NCI-H510A (cell line): Measurements from ENCODE around the gene ARL2.
"Not testable (repeated sequence)": the region's sequence is repeated elsewhere in the genome, so short reads cannot be mapped to it uniquely, and the experiment has no call there.

ENCODE experiments used
- DNase-seq: peaks from one replicate; lab custom pipeline; 2025; lab: John Stamatoyannopoulos, UW

ARL2 gene

DNA sequence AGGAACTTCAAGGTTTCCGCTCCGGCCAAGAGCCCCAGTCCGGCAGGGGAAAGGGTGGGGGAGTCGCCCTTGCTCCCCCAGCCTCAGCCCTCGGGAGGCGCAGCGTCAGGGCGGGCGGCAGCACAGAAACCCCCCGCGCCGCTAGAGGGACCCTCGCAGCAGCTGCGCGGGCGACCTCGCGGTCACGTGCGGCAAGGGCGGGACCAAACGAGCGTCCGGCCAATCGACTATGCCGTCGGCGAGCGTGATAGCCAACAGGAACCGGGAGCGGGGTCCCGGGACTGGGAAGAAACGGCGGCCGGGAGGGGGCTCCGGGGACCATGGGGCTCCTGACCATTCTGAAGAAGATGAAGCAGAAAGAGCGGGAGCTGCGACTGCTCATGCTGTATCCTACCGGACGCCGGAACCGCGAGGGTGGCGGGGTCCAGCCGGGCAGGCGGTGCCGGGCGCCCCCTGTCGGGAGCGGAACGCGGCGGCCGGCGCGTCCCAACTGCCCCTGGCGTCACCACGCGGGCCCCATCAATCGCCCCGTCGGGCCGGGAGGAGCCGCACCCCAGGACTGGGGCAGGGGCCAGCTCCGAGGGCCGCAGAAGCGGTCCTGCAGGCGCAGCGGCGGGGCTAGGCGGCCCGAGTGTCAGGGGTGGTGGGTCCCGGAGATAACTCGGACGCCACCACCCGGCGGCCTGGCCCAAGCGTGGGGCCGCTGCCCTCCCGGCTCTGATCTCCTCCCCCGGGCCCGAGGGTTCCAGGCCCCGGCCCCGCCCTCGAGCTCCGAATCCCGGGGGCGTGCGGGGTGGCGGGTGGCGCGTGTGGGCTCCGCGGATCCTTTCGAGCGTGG, at the start of gene ARL2:
ARL2 (plus strand) TSS at position 273 of the 838 bp plus-strand sequence; CDS start at position 321, 48 bp downstream.
- DNase-seq: peak; percentile 90

DNA sequence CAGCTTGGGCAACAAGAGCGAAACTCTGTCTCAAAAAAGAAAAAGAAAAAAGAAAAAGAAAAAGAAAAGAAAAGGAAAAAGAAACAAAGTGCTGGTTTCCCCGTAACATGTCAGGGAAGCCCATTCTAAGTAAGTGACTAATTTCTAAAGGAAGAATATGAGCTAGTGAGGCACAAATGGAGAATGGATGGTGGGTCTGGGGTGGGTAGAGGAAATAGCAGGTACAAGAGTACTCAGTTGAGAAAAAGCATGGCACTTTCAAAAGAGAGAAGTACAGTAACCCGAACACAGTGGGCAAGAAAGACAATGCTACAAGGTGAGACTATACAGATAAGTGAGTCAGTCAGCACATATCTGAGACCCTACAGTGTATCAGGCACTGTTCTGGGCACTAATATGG, 46.6 kb upstream of the ARL2 start:
- no peak for DNase-seq

GRCh38 chr11:64969209-64969608, 44.8 kb upstream of the ARL2 start:
- no peak for DNase-seq

GRCh38 chr11:64970731-64971151, 43.2 kb upstream of the ARL2 start:
- DNase-seq: no peak

DNA sequence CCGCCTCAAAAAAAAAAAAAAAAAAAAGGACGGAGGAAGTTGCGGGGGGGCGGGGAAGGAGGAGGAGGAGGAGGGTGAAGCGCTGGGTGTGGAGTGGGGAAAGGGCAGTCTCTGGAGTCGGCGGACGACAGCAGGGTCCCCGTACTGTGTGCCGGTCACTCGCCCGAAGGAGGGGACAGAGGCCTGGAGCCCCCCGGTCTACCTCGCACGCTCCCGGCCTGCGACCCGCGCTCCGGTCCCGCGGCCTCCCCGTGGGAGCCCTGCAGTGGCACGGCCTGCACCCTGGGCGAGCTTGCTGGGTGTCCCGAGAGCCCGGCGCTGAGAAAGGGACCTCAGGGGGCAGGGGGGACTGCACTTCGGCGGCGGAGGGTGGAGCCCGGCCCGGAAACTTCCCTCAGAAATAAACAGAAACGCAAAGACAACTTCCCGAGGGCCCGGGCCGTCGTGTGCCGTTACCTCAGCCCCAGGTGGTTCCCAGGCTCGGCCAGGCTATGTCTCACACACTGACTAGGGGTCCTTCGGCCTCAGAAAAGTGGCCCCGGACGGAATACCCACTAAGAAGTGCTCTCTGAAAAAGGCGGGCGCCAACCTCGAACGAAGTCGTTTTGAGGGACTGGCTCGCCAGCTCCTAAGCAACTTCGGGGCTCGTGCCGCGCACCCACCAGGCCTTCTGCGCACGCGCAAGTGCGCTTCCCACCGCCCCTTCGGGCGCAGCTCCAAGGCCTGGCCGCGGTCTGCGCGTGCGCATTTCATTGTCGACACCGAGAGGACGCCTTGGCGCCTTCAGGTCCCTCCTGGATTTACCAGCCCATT, 42.3 kb upstream of the ARL2 start, which contains the start of gene MAJIN:
MAJIN (minus strand) TSS at position 688 of the 813 bp plus-strand sequence. CDS start 12,703 bp downstream, outside the sequence.
- no peak for DNase-seq

GRCh38 chr11:64974124-64974523, 39.8 kb upstream of the ARL2 start:
- no peak for DNase-seq

GRCh38 chr11:64976651-64977050, 37.3 kb upstream of the ARL2 start:
- no peak for DNase-seq

- not testable (repeated sequence) for DNase-seq
Observed at GRCh38 chr11:64983339-64983738, 30.6 kb upstream of the ARL2 start.

GRCh38 chr11:64987998-64988854, 25.7 kb upstream of the ARL2 start:
- no peak for DNase-seq

GRCh38 chr11:64989416-64989815, 24.5 kb upstream of the ARL2 start:
- DNase-seq: no peak

GRCh38 chr11:64990222-64990923, 23.6 kb upstream of the ARL2 start:
- no peak for DNase-seq

DNA sequence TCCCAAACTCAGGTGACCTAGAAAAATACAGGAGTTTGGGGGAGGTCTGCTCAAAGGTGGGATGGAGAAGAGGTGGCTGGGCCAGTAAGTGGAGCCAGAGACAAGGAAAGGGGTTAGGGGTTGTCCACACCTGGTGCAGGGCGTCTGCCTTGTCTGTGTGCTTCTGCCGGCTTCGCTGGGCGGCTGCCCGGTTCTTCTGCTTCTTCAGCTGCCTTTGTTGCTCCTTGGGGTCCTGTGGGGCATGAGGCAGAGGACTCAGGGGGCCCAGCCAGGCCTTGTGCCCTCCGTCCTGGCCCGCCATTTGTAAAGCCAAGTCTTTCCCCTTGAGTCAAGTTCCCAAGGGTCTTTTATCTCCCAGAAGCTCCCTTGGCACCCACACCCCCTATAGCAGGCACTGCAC, 19.6 kb upstream of the ARL2 start:
- DNase-seq: no peak

GRCh38 chr11:64996327-64996709, 17.6 kb upstream of the ARL2 start:
- DNase-seq: no peak

DNA sequence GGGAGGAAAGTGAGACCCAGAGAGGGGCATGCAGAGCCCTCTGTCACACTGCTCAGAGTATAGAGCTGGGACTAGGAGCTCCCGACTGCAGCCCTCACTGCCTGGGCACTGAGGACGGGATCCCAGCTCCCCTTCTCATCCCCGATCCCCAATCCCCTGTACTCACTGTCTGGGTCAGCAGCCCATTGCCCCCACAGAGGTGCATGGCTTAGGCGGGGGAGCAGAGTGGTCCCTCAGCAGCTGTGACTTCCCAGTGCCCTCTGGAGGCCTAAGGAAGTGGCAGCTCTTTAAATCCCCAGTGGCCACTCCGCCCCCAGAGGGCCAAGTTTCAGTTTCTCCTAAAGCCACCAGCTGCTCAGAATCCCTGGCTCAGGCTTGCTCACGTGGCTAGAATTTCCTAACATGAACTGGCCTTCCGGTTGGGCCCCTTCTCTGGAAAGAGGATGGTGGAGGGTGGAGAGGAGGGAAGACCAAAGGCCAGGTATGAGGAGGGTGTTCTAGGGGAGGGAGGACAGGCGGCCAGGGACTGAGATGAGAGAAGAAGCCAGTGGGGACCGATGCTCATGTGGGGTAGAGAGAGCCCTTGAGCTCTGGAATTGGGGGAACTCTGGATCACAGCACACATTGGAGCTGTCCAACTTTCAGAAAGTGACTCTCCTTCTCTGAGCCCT, 17.1 kb upstream of the ARL2 start, which contains the start of gene BATF2:
BATF2 (minus strand) TSS at position 262 of the 671 bp plus-strand sequence; CDS start at position 205, 57 bp downstream.
- peak; percentile 58 for DNase-seq

- DNase-seq: no peak
Observed at GRCh38 chr11:64998141-64998540, 15.8 kb upstream of the ARL2 start.

- DNase-seq: no peak
Observed at GRCh38 chr11:64998690-64999431, 15.1 kb upstream of the ARL2 start.

DNA sequence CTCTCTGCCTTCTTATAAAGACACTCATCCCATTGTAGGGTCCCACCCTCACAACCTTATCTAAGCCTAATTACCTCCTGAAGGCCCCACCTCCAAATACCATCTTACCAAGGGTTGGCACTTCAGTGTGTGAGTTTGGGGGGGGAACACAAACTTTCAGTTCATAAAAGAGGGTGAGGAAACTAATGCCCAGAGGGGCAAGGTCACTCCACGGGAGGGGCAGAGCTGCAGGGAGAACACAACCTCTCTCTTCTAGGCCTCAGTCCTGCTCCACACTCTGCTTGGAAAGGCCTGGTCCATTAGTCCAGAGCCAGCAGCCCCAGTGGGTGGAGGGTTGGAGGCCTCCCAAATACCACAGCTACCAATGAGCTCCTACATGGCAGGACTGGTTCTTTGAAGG, 14.5 kb upstream of the ARL2 start:
- DNase-seq: no peak

DNA sequence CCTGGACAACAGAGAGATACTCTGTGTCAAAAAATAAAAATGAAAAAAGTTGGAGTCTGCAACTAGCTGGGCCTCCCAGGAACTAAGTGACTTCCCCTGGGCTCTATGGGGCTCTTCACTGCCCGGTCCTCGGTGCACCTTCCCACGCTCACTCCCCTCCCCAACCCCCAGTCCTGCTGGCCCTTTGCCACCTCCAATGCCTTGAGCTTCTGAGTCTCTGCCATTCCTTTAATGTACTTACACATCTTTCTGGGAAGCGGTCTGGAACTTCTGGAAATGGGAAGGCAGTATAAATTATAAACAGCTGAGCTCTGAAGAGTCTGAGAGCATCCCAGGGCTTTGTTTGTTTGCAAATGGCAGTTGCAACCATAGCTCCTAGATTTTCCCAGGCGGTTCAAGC, 11.3 kb upstream of the ARL2 start:
- DNase-seq: no peak

GRCh38 chr11:65003282-65003681, 10.7 kb upstream of the ARL2 start:
- no peak for DNase-seq

DNA sequence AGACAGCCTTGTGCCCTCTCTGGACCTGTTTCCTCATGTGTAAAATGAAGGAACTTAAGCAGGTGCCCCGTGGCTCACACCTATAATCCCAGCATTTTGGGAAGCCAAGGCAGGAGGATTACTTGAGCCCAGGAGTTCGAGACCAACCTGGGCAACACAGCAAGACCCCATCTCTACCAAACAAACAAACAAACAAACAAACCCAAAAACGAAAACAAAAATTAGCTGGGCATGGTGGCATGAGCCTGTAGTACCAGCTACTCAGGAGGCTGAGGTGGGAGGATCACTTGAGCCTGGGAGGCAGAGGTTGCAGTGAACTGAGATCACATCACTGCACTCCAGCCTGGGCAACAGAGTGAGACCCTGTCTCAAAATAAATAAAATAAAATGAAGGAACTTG, 10.0 kb upstream of the ARL2 start:
- DNase-seq: not testable (repeated sequence)
